T-helper 2 cell treated with Interferon-gamma antibody and Interleukin-4, amounts not matched to agents 5 μg/mL and 100 μg/mL, for 36 hours (primary cell): ENCODE measurements around the gene BDNF.

Experiments used
- DNase-seq: peaks from one replicate; pipeline ENCODE4 v3.0.0; 2021; ENCODE audit warnings: low spot score
- H3K27ac Mint-ChIP-seq: one replicate; pipeline ENCODE4 v1.8.0; 2021; ENCODE audit warnings: mild to moderate bottlenecking, mixed read lengths
- H3K27me3 Mint-ChIP-seq: one replicate; pipeline ENCODE4 v1.8.0; 2021; ENCODE audit warnings: low read depth, mixed read lengths
- H3K36me3 Mint-ChIP-seq: one replicate; pipeline ENCODE4 v1.8.0; 2021; ENCODE audit warnings: low read depth, mixed read lengths
- H3K4me1 Mint-ChIP-seq: one replicate; pipeline ENCODE4 v1.8.0; 2021; ENCODE audit warnings: low read depth, mixed read lengths
- H3K4me3 Mint-ChIP-seq: one replicate; pipeline ENCODE4 v1.8.0; 2022; ENCODE audit warnings: mild to moderate bottlenecking, moderate library complexity, mixed read lengths
- H3K9me3 Mint-ChIP-seq: one replicate; pipeline ENCODE4 v1.8.0; 2021; ENCODE audit warnings: mixed read lengths

The BDNF gene

DNA sequence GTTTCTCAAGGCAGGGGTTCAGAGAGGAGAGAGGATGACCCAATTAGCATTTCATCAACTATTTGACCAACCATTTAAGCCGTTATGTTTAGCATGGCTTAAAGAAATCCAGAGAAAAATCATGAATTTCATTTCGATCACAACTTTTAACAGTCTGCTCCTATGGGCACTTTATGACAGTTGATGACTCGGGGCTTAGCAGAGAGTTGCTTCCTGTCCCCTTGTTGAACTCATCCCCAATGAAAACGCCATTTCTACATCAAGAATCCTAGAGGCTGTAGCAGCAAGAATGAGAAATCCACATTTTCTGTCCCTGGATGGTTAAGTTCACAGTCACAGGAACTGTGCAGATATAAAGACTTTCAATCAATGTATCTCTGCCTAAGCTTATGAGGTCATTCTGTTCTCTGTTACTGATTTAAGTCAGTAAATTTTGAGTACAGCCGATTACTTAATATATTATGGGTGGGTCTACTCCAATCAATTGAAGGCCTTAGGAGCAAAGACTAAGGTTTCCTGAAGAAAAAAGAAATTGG lies 81.1 kb downstream of the BDNF start:
- H3K27me3 Mint-ChIP-seq = no peaks in the 10 kb centered on the region
- no peak overlapping the region for H3K4me3 Mint-ChIP-seq
- no peaks in the 10 kb centered on the region for H3K36me3 Mint-ChIP-seq
- no peaks in the 10 kb centered on the region for H3K4me1 Mint-ChIP-seq
- DNase-seq = no peak
- H3K27ac Mint-ChIP-seq = no peak overlapping the region
- H3K9me3 Mint-ChIP-seq = no peaks in the 10 kb centered on the region

DNA sequence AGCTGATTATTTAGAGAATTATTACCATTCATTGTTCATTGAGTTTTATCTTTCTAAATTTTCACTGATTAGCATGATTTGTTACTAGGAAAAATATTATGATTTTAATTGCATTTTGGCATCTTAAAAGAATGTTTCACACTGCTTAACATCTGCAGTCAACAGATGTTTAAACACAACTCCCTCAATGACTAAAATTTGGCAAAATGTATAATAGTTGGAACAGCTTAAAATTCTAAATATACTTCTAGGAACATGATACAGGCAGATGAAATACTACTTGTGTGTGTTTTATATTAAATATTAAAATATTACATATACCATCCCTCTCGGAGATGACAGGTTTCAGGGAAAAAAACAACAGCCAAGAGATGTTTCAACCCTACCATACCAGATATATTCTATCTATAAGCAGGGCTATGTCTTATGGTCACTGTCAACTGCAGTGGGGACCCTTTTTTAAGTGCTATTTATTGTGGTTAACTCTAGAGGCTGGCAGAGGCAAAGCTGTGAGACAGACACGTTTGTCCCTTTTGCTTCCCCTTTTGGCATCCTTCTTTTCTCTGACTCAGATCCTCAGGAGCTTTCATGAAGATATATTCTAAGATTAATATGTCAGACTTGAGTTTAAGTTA lies 81.9 kb downstream of the BDNF start:
- Mint-ChIP-seq H3K36me3 (no peaks in the 10 kb centered on the region), H3K4me1 (no peaks in the 10 kb centered on the region)

DNA sequence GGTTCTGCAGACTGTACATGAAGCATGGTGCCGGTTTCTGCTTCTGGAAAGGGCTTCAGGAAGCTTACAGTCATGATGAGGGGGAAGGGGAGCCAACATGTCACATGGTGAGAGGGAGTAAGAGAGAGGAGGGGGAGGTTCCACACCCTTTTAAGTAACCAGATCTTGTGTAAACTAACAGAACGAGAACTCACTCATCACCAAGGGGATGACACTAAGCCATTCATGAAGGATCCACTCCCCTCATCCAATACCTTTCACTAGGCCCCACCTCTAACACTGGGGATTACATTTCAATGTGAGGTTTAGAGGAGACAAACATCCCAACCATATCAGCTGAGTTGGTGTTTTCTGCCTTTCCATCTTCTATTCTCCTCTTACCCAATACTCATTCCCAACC lies 83.5 kb downstream of the BDNF start:
- H3K36me3 Mint-ChIP-seq = no peaks in the 10 kb centered on the region
- H3K4me3 Mint-ChIP-seq = no peak overlapping the region
- no peak overlapping the region for H3K27ac Mint-ChIP-seq
- H3K9me3 Mint-ChIP-seq = no peaks in the 10 kb centered on the region
- no peaks in the 10 kb centered on the region for H3K4me1 Mint-ChIP-seq
- H3K27me3 Mint-ChIP-seq = no peaks in the 10 kb centered on the region
- no peak for DNase-seq

More for the DNA sequence above, 81.9 kb downstream of the BDNF start:
- no peaks in the 10 kb centered on the region for H3K9me3 Mint-ChIP-seq
- DNase-seq = no peak
- H3K4me3 Mint-ChIP-seq = no peak overlapping the region
- H3K27ac Mint-ChIP-seq = no peak overlapping the region
- H3K27me3 Mint-ChIP-seq = no peaks in the 10 kb centered on the region

DNA sequence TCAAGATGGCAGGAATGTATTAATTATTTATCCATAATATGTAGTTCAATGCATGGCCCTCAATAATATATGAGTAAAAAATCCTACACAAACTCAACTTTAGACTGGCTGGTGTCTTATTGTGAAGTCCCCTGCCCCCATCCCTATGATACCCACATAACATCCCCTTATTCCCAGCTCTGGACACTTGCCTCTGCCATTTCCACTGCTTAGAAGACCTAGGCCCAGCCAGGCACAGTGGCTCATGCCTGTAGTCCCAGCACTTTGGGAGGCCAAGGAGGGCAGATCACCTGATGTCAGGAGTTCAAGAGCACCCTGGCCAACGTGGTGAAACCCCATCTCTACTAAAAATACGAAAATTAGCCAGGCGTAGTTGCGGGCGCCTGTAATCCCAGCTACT lies 84.4 kb downstream of the BDNF start:
- H3K4me3 Mint-ChIP-seq = no peak overlapping the region
- no peaks in the 10 kb centered on the region for H3K4me1 Mint-ChIP-seq
- H3K27me3 Mint-ChIP-seq = no peaks in the 10 kb centered on the region
- H3K9me3 Mint-ChIP-seq = no peaks in the 10 kb centered on the region
- no peak for DNase-seq
- no peaks in the 10 kb centered on the region for H3K36me3 Mint-ChIP-seq
- H3K27ac Mint-ChIP-seq = no peak overlapping the region

- Mint-ChIP-seq H3K27ac (no peak overlapping the region), H3K4me1 (no peaks in the 10 kb centered on the region)
These were observed 86.2 kb downstream of the BDNF start for GRCh38 chr11:27614092-27614491.

DNA sequence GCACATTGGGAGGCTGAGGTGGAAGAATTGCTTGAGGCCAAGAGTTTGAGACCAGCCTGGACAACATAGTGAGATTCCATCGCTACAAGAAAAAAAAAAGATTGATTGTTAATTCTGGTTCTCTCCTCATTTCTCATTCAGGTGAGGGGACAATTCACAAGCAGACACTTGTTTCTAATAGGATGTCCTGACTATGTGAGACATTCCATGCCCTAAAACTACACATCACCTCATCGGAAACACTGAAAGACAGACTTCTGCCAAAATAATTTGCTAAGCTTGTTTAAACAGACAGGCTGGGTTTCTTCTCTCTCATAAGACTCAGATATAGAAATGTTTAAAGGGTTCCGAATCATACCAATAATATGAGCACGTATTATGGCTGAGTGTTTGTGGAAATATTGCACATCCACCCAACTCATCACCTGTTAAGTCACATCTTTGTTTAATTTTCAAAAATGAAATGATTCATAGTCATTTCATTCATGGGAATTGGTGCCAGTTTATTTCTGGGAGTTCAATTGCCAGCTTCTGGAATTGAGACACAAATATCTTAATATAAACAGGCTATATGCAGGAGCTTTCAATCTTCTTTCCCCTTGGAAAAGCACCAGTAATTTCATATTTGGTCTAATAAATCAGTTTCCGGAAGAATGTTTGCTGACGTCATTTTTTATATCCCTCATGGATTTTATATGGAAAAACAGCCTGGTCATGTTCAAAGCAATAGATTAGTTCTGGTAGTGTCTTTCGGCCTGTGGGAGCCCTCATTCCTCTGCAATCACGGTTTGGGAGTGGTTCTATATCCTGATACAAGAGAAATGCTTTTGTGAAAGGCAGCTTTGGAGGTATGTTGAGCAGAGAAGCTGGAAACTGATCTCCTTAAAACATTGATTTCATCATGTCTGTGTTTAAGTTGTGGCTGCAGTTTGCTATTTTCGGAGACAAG lies 87.0 kb downstream of the BDNF start:
- Mint-ChIP-seq H3K9me3 (no peaks in the 10 kb centered on the region), H3K27me3 (no peaks in the 10 kb centered on the region), H3K36me3 (no peaks in the 10 kb centered on the region), H3K27ac (no peak overlapping the region), H3K4me3 (no peak overlapping the region), H3K4me1 (no peaks in the 10 kb centered on the region)
- no peak for DNase-seq

More at GRCh38 chr11:27614092-27614491, 86.2 kb downstream of the BDNF start:
- Mint-ChIP-seq H3K36me3 (no peaks in the 10 kb centered on the region), H3K27me3 (no peaks in the 10 kb centered on the region), H3K9me3 (no peaks in the 10 kb centered on the region), H3K4me3 (no peak overlapping the region)
- DNase-seq = no peak

- DNase-seq = no peak
- no peaks in the 10 kb centered on the region for H3K4me1 Mint-ChIP-seq
- no peak overlapping the region for H3K27ac Mint-ChIP-seq
- no peaks in the 10 kb centered on the region for H3K9me3 Mint-ChIP-seq
- H3K36me3 Mint-ChIP-seq = no peaks in the 10 kb centered on the region
- H3K4me3 Mint-ChIP-seq = no peak overlapping the region
- no peaks in the 10 kb centered on the region for H3K27me3 Mint-ChIP-seq
These were observed 88.3 kb downstream of the BDNF start for GRCh38 chr11:27611947-27612455.

DNA sequence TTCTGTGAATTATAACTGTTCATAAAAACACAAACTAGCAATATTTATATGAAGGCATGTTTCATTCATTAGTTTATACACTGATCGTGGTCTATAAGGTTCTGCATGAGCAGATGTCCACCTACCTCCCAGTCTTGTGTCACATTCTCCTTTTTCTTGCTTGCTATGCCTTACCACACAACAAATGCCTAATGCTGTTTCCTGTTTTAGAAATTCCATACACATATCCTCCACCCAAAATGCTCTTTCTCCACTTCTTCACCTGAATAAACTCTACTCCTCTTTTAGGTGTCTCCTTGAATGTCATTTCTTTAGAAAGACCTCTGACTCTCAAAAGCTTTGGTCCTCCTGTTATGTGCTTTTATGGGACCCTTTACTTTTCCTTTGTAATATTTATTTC lies 88.9 kb downstream of the BDNF start:
- H3K9me3 Mint-ChIP-seq = no peaks in the 10 kb centered on the region
- H3K27ac Mint-ChIP-seq = no peak overlapping the region
- H3K27me3 Mint-ChIP-seq = no peaks in the 10 kb centered on the region
- DNase-seq = no peak
- no peaks in the 10 kb centered on the region for H3K36me3 Mint-ChIP-seq
- H3K4me1 Mint-ChIP-seq = no peaks in the 10 kb centered on the region
- no peak overlapping the region for H3K4me3 Mint-ChIP-seq

DNA sequence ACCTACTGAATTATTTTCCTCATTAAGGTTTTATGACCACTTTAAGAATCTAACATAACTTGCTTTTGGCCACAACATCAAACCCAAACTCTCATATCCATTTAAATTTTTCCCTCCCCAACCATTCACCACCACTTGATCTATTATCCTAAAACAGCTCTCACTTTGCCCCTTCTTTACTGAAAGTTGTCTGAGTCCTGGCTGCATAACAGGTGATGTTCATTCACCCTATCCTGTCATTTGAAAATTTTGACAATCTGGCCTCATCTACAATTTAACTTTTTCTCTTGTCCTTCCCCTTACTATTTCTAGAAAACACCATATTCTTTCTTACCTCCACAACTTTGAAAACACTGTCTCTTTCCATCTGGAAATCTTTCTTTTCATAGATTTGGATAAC lies 89.3 kb downstream of the BDNF start:
- DNase-seq = no peak
- no peaks in the 10 kb centered on the region for H3K4me1 Mint-ChIP-seq

GRCh38 chr11:27610280-27610679 lies 90.0 kb downstream of the BDNF start:
- Mint-ChIP-seq H3K27ac (no peak overlapping the region), H3K9me3 (no peaks in the 10 kb centered on the region), H3K4me3 (no peak overlapping the region), H3K36me3 (no peaks in the 10 kb centered on the region), H3K4me1 (no peaks in the 10 kb centered on the region), H3K27me3 (no peaks in the 10 kb centered on the region)
- no peak for DNase-seq

More for the DNA sequence above, 89.3 kb downstream of the BDNF start:
- Mint-ChIP-seq H3K4me3 (no peak overlapping the region), H3K27me3 (no peaks in the 10 kb centered on the region), H3K36me3 (no peaks in the 10 kb centered on the region), H3K9me3 (no peaks in the 10 kb centered on the region), H3K27ac (no peak overlapping the region)

DNA sequence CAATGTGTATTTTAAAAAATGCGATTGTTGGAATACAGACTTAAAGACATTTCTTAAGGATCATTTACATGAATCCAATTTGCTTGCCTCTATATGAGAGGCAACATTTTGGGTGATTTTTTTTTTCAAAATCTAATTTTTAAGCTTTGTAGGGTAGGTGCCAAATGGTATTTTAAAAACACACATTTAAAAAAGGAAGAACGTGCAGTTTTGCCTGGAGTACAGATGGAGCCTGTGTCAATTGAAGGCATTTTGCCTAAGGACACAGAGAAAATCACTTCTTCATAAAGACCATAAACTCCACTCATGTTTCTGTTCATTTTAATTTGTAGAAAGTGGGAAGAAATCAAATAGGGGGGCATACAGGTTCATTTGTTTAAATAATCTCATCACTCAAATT lies 91.3 kb downstream of the BDNF start:
- no peaks in the 10 kb centered on the region for H3K9me3 Mint-ChIP-seq
- no peak for DNase-seq
- no peaks in the 10 kb centered on the region for H3K4me1 Mint-ChIP-seq
- no peak overlapping the region for H3K4me3 Mint-ChIP-seq
- no peaks in the 10 kb centered on the region for H3K36me3 Mint-ChIP-seq
- no peak overlapping the region for H3K27ac Mint-ChIP-seq
- H3K27me3 Mint-ChIP-seq = no peaks in the 10 kb centered on the region

- no peak overlapping the region for H3K27ac Mint-ChIP-seq
- no peaks in the 10 kb centered on the region for H3K4me1 Mint-ChIP-seq
- H3K4me3 Mint-ChIP-seq = no peak overlapping the region
- no peaks in the 10 kb centered on the region for H3K9me3 Mint-ChIP-seq
- DNase-seq = no peak
- H3K36me3 Mint-ChIP-seq = no peaks in the 10 kb centered on the region
- no peaks in the 10 kb centered on the region for H3K27me3 Mint-ChIP-seq
These were observed 94.8 kb downstream of the BDNF start for GRCh38 chr11:27605422-27605821.
